H1 (cell line): ENCODE results near the gene CBLL1. TPM values are rescaled to one million over a fixed set of nuclear protein-coding genes. Genes with fewer than 3 reads are reported as not detected.

Source experiments
- CTCF ChIA-PET: fragments of 300-600 bp; sonication (Branson Sonifier 250); formaldehyde crosslinking; loops from one replicate; lab custom pipeline; 2021; ENCODE audit not compliant: partially characterized antibody; lab: Charles Lee
- POLR2A ChIA-PET: fragments of 300-600 bp; sonication (Branson Sonifier 250); formaldehyde crosslinking; loops from one replicate; lab custom pipeline; 2021; ENCODE audit warnings: inconsistent platforms; ENCODE audit not compliant: partially characterized antibody; lab: Charles Lee
- DNase-seq, 2 experiments: peaks; one replicate each; pipeline versions ENCODE4 v3.0.0 to v3.0.0-alpha.2; 2010 to 2022; ENCODE audit warnings: low spot score in 2 of 2, low read depth in 1 of 2, mixed read lengths in 1 of 2
- FAIRE-seq: peaks from 2 replicates; lab custom pipeline; 2011; peaks lifted over from hg19 to GRCh38; lab: Jason Lieb, UNC
- H2AFZ ChIP-seq: 2 replicates; pipeline ENCODE4 v1.8.1; 2012; ENCODE audit warnings: low read length, inconsistent platforms
- H2AK5ac ChIP-seq: 2 replicates; pipeline ENCODE4 v1.6.1; 2013; ENCODE audit warnings: low read depth, low read length
- H2BK120ac ChIP-seq: replicated peaks from 2 replicates; pipeline ENCODE3; 2013; ENCODE audit warnings: low read depth, low read length, inconsistent platforms
- H2BK12ac ChIP-seq: 2 replicates; pipeline ENCODE4 v1.6.1; 2013; ENCODE audit warnings: low read depth, low read length
- H2BK15ac ChIP-seq: 2 replicates; pipeline ENCODE4 v1.6.1; 2013; ENCODE audit warnings: low read length
- H2BK20ac ChIP-seq: 2 replicates; pipeline ENCODE4 v1.6.1; 2013; ENCODE audit warnings: low read length
- H2BK5ac ChIP-seq: 2 replicates; pipeline ENCODE4 v1.6.1; 2013; ENCODE audit warnings: low read depth, low read length
- H3K14ac ChIP-seq: 2 replicates; pipeline ENCODE4 v1.6.1; 2013; ENCODE audit warnings: inconsistent platforms; ENCODE audit not compliant: insufficient read length
- H3K18ac ChIP-seq: 2 replicates; pipeline ENCODE4 v1.6.1; 2013; ENCODE audit warnings: low read length; ENCODE audit errors: extremely low read depth
- H3K23ac ChIP-seq: 2 replicates; pipeline ENCODE4 v1.6.1; 2013; ENCODE audit warnings: inconsistent platforms; ENCODE audit not compliant: insufficient read length
- H3K23me2 ChIP-seq: 2 replicates; pipeline ENCODE4 v1.6.1; 2013; ENCODE audit warnings: low read depth, low read length
- H3K27ac ChIP-seq: 2 replicates; pipeline ENCODE4 v1.6.1; 2011; ENCODE audit warnings: low read depth, low read length, inconsistent platforms
- H3K27me3 ChIP-seq, 4 experiments: replicated peaks in 1 of 4; 1 replicate in 1 of 4; 2 replicates in 3 of 4; pipeline versions ENCODE4 v1.6.1 to v1.8.1; 2011 to 2013; ENCODE audit warnings: low read length in 3 of 4, mild to moderate bottlenecking in 3 of 4, inconsistent platforms in 2 of 4, mixed read lengths in 2 of 4, moderate library complexity in 1 of 4; ENCODE audit not compliant: control insufficient read depth in 3 of 4, insufficient read depth in 3 of 4; ENCODE audit errors: extremely low read depth in 1 of 4
- H3K36me3 ChIP-seq, 4 experiments: 2 replicates each; pipeline versions ENCODE4 v1.6.1 to v1.8.1; 2011 to 2013; ENCODE audit warnings: mild to moderate bottlenecking in 4 of 4, low read length in 3 of 4, moderate library complexity in 2 of 4, control low read depth in 1 of 4, inconsistent platforms in 1 of 4; ENCODE audit not compliant: insufficient read depth in 4 of 4, control insufficient read depth in 2 of 4
- H3K4ac ChIP-seq: replicated peaks from 2 replicates; pipeline ENCODE3; 2013; ENCODE audit warnings: low read length, low read depth, mixed read lengths, inconsistent platforms; ENCODE audit not compliant: insufficient read length
- H3K4me1 ChIP-seq, 4 experiments: replicated peaks in 1 of 4; 1 replicate in 1 of 4; 2 replicates in 3 of 4; pipeline versions ENCODE4 v1.6.1 to v1.8.1; 2011 to 2013; ENCODE audit warnings: low read length in 3 of 4, inconsistent platforms in 2 of 4, mixed read lengths in 1 of 4; ENCODE audit not compliant: insufficient read depth in 4 of 4, control insufficient read depth in 3 of 4
- H3K4me2 ChIP-seq, 2 experiments: 2 replicates each; pipeline versions ENCODE4 v1.6.1 to v1.8.1; 2011 to 2013; ENCODE audit warnings: low read depth in 2 of 2, low read length in 2 of 2, control low read depth in 1 of 2, inconsistent platforms in 1 of 2, mild to moderate bottlenecking in 1 of 2; ENCODE audit not compliant: insufficient read depth in 1 of 2
- H3K4me3 ChIP-seq, 4 experiments: fragments of 200-600, 300-600 bp in 1 of 4; sonication (generic), shearing (Covaris generic), sonication (Bioruptor Twin) in 1 of 4; 2 replicates each; pipeline versions ENCODE4 v1.5.1 to v1.8.1; 2011 to 2016; ENCODE audit warnings: low read length in 4 of 4, low read depth in 3 of 4, control low read depth in 2 of 4, inconsistent platforms in 2 of 4, mild to moderate bottlenecking in 2 of 4, mixed read lengths in 1 of 4, moderate library complexity in 1 of 4; ENCODE audit not compliant: insufficient read depth in 2 of 4; ENCODE audit errors: extremely low read depth in 1 of 4
- H3K56ac ChIP-seq: replicated peaks from 2 replicates; pipeline ENCODE3; 2013; ENCODE audit warnings: low read depth, mild to moderate bottlenecking, mixed read lengths, low read length, inconsistent platforms; ENCODE audit not compliant: insufficient read length
- H3K79me1 ChIP-seq: 2 replicates; pipeline ENCODE4 v1.6.1; 2013; ENCODE audit warnings: low read depth, low read length, control low read depth
- H3K79me2 ChIP-seq, 2 experiments: 2 replicates each; pipeline versions ENCODE4 v1.6.1 to v1.8.1; 2012 to 2013; ENCODE audit warnings: low read length in 2 of 2, mild to moderate bottlenecking in 2 of 2, inconsistent platforms in 1 of 2; ENCODE audit not compliant: insufficient read depth in 2 of 2, control insufficient read depth in 1 of 2
- H3K9ac ChIP-seq, 4 experiments: replicated peaks in 1 of 4; 1 replicate in 1 of 4; 2 replicates in 3 of 4; pipeline versions ENCODE4 v1.6.1 to v1.8.1; 2011 to 2013; ENCODE audit warnings: low read depth in 3 of 4, low read length in 3 of 4, control low read depth in 2 of 4, mild to moderate bottlenecking in 2 of 4, moderate library complexity in 2 of 4, inconsistent platforms in 1 of 4; ENCODE audit errors: extremely low read depth in 1 of 4
- H3K9me3 ChIP-seq, 2 experiments: 2 replicates each; pipeline versions ENCODE4 v1.6.1 to v1.8.1; 2012 to 2013; ENCODE audit warnings: mild to moderate bottlenecking in 2 of 2, moderate library complexity in 2 of 2, control low read depth in 1 of 2, inconsistent platforms in 1 of 2, low read depth in 1 of 2, low read length in 1 of 2, mixed read lengths in 1 of 2; ENCODE audit not compliant: insufficient read depth in 2 of 2
- H4K20me1 ChIP-seq, 2 experiments: replicated peaks in 1 of 2; 2 replicates each; pipeline versions ENCODE3 to v1.8.1; 2011 to 2013; ENCODE audit warnings: inconsistent platforms in 2 of 2, low read length in 2 of 2, mild to moderate bottlenecking in 1 of 2; ENCODE audit not compliant: insufficient read depth in 2 of 2, control insufficient read depth in 1 of 2
- H4K5ac ChIP-seq: 2 replicates; pipeline ENCODE4 v1.6.1; 2013; ENCODE audit warnings: low read length, low read depth, mixed read lengths, inconsistent platforms; ENCODE audit not compliant: insufficient read length
- H4K8ac ChIP-seq: 2 replicates; pipeline ENCODE4 v1.8.0; 2013; ENCODE audit warnings: mild to moderate bottlenecking, moderate library complexity, low read length, inconsistent platforms; ENCODE audit not compliant: insufficient read depth; ENCODE audit errors: extremely low read depth
- H4K91ac ChIP-seq: replicated peaks from 2 replicates; pipeline ENCODE3; 2013; ENCODE audit warnings: low read length, mixed read lengths, inconsistent platforms; ENCODE audit not compliant: insufficient read length
- EGR1 ChIP-seq: IDR thresholded peaks from 2 replicates; pipeline ENCODE4 v1.6.1; 2011; ENCODE audit warnings: low read depth, low read length, borderline replicate concordance
- MAFK ChIP-seq: IDR thresholded peaks from 2 replicates; pipeline ENCODE4 v1.6.1; 2012; ENCODE audit warnings: low read depth, mild to moderate bottlenecking, improper control_type of control experiment, low read length
- RXRA ChIP-seq: IDR thresholded peaks from 2 replicates; pipeline ENCODE4 v1.6.1; 2011; ENCODE audit warnings: low read depth, mild to moderate bottlenecking, low read length, moderate library complexity; ENCODE audit not compliant: insufficient read depth
- SP1 ChIP-seq: IDR thresholded peaks from 2 replicates; pipeline ENCODE4 v1.6.1; 2011; ENCODE audit warnings: low read depth, low read length
- TCF12 ChIP-seq: IDR thresholded peaks from 2 replicates; pipeline ENCODE4 v1.6.1; 2011; ENCODE audit warnings: low read depth, mild to moderate bottlenecking, low read length
- YY1 ChIP-seq: IDR thresholded peaks from 2 replicates; pipeline ENCODE4 v1.6.1; 2011; ENCODE audit warnings: low read depth, mild to moderate bottlenecking, low read length
- WGBS, 2 experiments: shearing (Covaris generic) in 1 of 2; methylation state at CpG; one replicate each; pipeline versions ENCODE4 v1.1.6 to v1.1.7; 2013 to 2015; ENCODE audit warnings: low lambda C conversion rate in 2 of 2, mixed read lengths in 2 of 2, inconsistent platforms in 1 of 2, low coverage in 1 of 2, missing lambda C conversion rate in 1 of 2; ENCODE audit not compliant: insufficient replicate concordance in 2 of 2, insufficient coverage in 1 of 2, insufficient read length in 1 of 2; ENCODE audit errors: extremely low coverage in 1 of 2, missing lambda C conversion rate in 1 of 2; 5-methylcytosine and 5-hydroxymethylcytosine counted together
- polyA plus RNA-seq, 7 experiments: library from polyadenylated mRNA; depleted of rRNA in 3 of 7; stranded (reverse) in 5 of 7; unstranded in 2 of 7; fragments of >200 nt in 5 of 7; fragments of 200-250 nt in 2 of 7; gene quantifications; 1 replicate in 5 of 7; 2 replicates in 1 of 7; 4 replicates in 1 of 7; pipeline versions ENCODE4 v1.2.1 to v1.2.3, GENCODE V29; 2011 to 2013; ENCODE audit warnings: missing spikeins in 2 of 7, mixed read lengths in 2 of 7
- total RNA-seq: library from RNA; stranded (reverse); fragmentation: NEBNext Ultra II Directional; extraction: Animal tissue kit (Norgen Biotek cat#: 25700); gene quantifications from 2 replicates; pipeline ENCODE4 v1.2.1, GENCODE V29; 2021
- TF ChIP-seq, protein P1 (sequence below): IDR thresholded peaks from 2 replicates; pipeline ENCODE4 v1.6.1; 2011; ENCODE audit warnings: low read depth, mild to moderate bottlenecking, low read length; ENCODE audit not compliant: insufficient read depth
- TF ChIP-seq, protein P2 (sequence below): IDR thresholded peaks from 2 replicates; pipeline ENCODE4 v1.6.1; 2012; ENCODE audit warnings: inconsistent platforms

The CBLL1 gene
- total and polyA plus RNA-seq, 2 of the 8 experiments (the other 6 are each of a cell fraction or from before 2014, with no cell fraction given) = 27.0 to 34.0 TPM

DNA sequence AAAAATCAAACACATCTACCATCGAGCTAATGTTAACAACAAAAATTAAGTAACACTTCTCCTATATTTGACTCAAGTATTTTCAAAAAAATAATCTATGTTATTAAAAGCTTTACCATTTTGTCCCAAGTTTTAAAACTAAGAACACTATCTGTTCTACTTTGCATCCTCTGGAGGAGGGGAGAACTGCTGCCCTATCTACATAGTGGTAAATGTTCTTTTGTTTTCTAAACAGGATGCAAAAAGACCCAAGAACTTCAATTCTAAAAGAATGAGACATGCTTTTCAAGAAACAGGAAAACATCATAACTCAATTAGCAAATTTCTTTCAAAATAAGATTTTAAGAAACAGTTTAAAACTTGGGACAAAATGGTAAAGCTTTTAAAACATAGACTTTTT lies 44.3 kb downstream of the CBLL1 start:
- Histone ChIP-seq H2BK12ac (no peak overlapping the region), H3K9ac (no peak overlapping the region), H3K14ac (no peak overlapping the region), H4K91ac (no peak overlapping the region), H4K8ac (no peak overlapping the region), H2AK5ac (no peak overlapping the region), H2AFZ (no peak overlapping the region), H4K5ac (no peak overlapping the region)
- no peak for FAIRE-seq
- TF ChIP-seq YY1 (no peak), TCF12 (no peak), RXRA (no peak), SP1 (no peak), EGR1 (no peak), MAFK (no peak)
- TF ChIP-seq, protein P1, sequence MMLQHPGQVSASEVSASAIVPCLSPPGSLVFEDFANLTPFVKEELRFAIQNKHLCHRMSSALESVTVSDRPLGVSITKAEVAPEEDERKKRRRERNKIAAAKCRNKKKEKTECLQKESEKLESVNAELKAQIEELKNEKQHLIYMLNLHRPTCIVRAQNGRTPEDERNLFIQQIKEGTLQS = no peak
- TF ChIP-seq, protein P2, sequence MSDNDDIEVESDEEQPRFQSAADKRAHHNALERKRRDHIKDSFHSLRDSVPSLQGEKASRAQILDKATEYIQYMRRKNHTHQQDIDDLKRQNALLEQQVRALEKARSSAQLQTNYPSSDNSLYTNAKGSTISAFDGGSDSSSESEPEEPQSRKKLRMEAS = no peak
- TF ChIP-seq, all 59 proteins: peak for 0
- H4K20me1 ChIP-seq = no peaks in the 10 kb centered on the region
- no peaks in the 10 kb centered on the region for H3K9me3 ChIP-seq
- no peaks in the 10 kb centered on the region for H3K23me2 ChIP-seq
- H2BK20ac ChIP-seq = no peak overlapping the region
- no peak for DNase-seq
- H3K56ac ChIP-seq = no peak overlapping the region
- CTCF ChIA-PET = interaction anchor here (1.3 to 1.9 kb wide), 3 partner anchors 84 to 91 kb away, joined by 3 to 5 read pairs (median 4); no protein-coding TSS in a partner anchor
- no peak overlapping the region for H3K4me2 ChIP-seq
- H3K27me3 ChIP-seq = no peaks in the 10 kb centered on the region; a peak in 1 of 7 replicates
- H2BK15ac ChIP-seq = no peak overlapping the region
- H2BK5ac ChIP-seq = no peak overlapping the region
- H3K79me2 ChIP-seq = no peaks in the 10 kb centered on the region
- no peak overlapping the region for H3K4ac ChIP-seq
- H3K79me1 ChIP-seq = no peaks in the 10 kb centered on the region
- no peak overlapping the region for H3K18ac ChIP-seq
- H3K4me1 ChIP-seq = no peaks in the 10 kb centered on the region; a peak in 1 of 7 replicates
- no peak overlapping the region for H2BK120ac ChIP-seq
- H3K36me3 ChIP-seq = no peaks in the 10 kb centered on the region
- no peak overlapping the region for H3K27ac ChIP-seq
- WGBS, 2 experiments = 90% methylated on average over 1 of the region's 1 CpG; no CpG with 5 or more reads in 1 of the 2 experiments
- POLR2A ChIA-PET = no interaction called here
- H3K23ac ChIP-seq = no peak overlapping the region
- H3K4me3 ChIP-seq = no peak overlapping the region; a peak in 1 of 8 replicates
